ENCODE data around the gene PRRC2B. TPM values are rescaled to one million over a fixed set of nuclear protein-coding genes. Genes with fewer than 3 reads are reported as not detected.

The PRRC2B gene
- total and polyA plus RNA-seq, 2 of the 13 experiments (the other 11 are each of a cell fraction or from before 2014, with no cell fraction given): 20.8 to 37.4 TPM

- peak; percentile 100 for TF ChIP-seq ZBED4 (CRISPR knock-in tag; IDR thresholded peaks at IDR 0.05; ENCODE audit: borderline replicate concordance)
- TF ChIP-seq ZBTB8A (CRISPR knock-in tag; IDR thresholded peaks at IDR 0.05; ENCODE audit: borderline replicate concordance, low read depth): no peak
- TF ChIP-seq ZNF30 (CRISPR knock-in tag; IDR thresholded peaks at IDR 0.05): peak; percentile 55
- TF ChIP-seq ZNF446 (CRISPR knock-in tag; IDR thresholded peaks at IDR 0.05): 0 out of 2 replicates have a peak, but pooled peaks have one; percentile 70
- 0 out of 2 replicates have a peak, but pooled peaks have one; percentile 77 for TF ChIP-seq ZNF343 (CRISPR knock-in tag; IDR thresholded peaks at IDR 0.05)
- peak; percentile 55; the same call in 1 of the 2 replicates for TF ChIP-seq FOXA3 (CRISPR knock-in tag; IDR thresholded peaks at IDR 0.05)
- peak; percentile 53; the same call in 1 of the 2 replicates for TF ChIP-seq ZNF580 (CRISPR knock-in tag; IDR thresholded peaks at IDR 0.05; ENCODE audit: borderline replicate concordance, low read depth)
- no peak for TF ChIP-seq HNF4G (IDR thresholded peaks at IDR 0.05; ENCODE audit: borderline replicate concordance, low read depth, low read length)
- peak; percentile 71; the same call in 1 of the 2 replicates for TF ChIP-seq HNF4G (CRISPR knock-in tag; IDR thresholded peaks at IDR 0.05; ENCODE audit: borderline replicate concordance, low read depth)
- TF ChIP-seq ZNF251 (CRISPR knock-in tag; IDR thresholded peaks at IDR 0.05): 0 out of 2 replicates have a peak, but pooled peaks have one; percentile 33
- peak; percentile 35; the same call in 1 of the 2 replicates for TF ChIP-seq SP5 (CRISPR knock-in tag; IDR thresholded peaks at IDR 0.05; ENCODE audit: borderline replicate concordance, low read depth)
- no peak for TF ChIP-seq ZNF17 (CRISPR knock-in tag; IDR thresholded peaks at IDR 0.05)
- TF ChIP-seq ZNF333 (CRISPR knock-in tag; IDR thresholded peaks at IDR 0.05; ENCODE audit: borderline replicate concordance): no peak; the same call in 1 of the 2 replicates
- TF ChIP-seq ZBTB33 (CRISPR knock-in tag; IDR thresholded peaks at IDR 0.05): 0 out of 2 replicates have a peak, but pooled peaks have one; percentile 40
- peak; percentile 62 for TF ChIP-seq RXRB (CRISPR knock-in tag; IDR thresholded peaks at IDR 0.05; ENCODE audit: borderline replicate concordance)
- TF ChIP-seq ATF7-NPFF (CRISPR knock-in tag; IDR thresholded peaks at IDR 0.05; ENCODE audit: low read depth): peak; percentile 91
- TF ChIP-seq KDM3A (CRISPR knock-in tag; IDR thresholded peaks at IDR 0.05; ENCODE audit: low read depth): peak; percentile 87; the same call in 1 of the 2 replicates
- TF ChIP-seq ZNF124 (CRISPR knock-in tag; IDR thresholded peaks at IDR 0.05): peak; percentile 49
- peak; percentile 84 for TF ChIP-seq MAX (IDR thresholded peaks at IDR 0.05)
- no peak for TF ChIP-seq ZFYVE20 (CRISPR knock-in tag; IDR thresholded peaks at IDR 0.05; ENCODE audit: borderline replicate concordance, low read depth)
- no peak for TF ChIP-seq ZSCAN31 (CRISPR knock-in tag; IDR thresholded peaks at IDR 0.05; ENCODE audit: low read depth)
- TF ChIP-seq IKZF1 (IDR thresholded peaks at IDR 0.05): no peak
- no peak; the same call in none of the 2 replicates for TF ChIP-seq SP4 (CRISPR knock-in tag; IDR thresholded peaks at IDR 0.05)
- 0 out of 2 replicates have a peak, but pooled peaks have one; percentile 25 for TF ChIP-seq ZNF747 (CRISPR knock-in tag; IDR thresholded peaks at IDR 0.05; ENCODE audit: borderline replicate concordance)
Measured at GRCh38 chr9:131502781-131503625, 109.1 kb downstream of the PRRC2B start, which contains the start of gene POMT1 (continued).
